Liver (tissue), 3 donors: ENCODE results near the gene COL23A1.

Experiments used
- ATF3 ChIP-seq: IDR thresholded peaks from 2 replicates; pipeline ENCODE4 v1.6.1; 2016; ENCODE audit warnings: antibody characterized with exemption
- CTCF ChIP-seq: fragments of 150-350 bp; IDR thresholded peaks from 2 replicates; pipeline ENCODE4 v1.5.1; 2017; ENCODE audit warnings: improper control_type of control experiment, low read depth, low read length; ENCODE audit not compliant: missing input control
- FOXA1 ChIP-seq: IDR thresholded peaks from 2 replicates; pipeline ENCODE4 v1.6.1; 2016; ENCODE audit warnings: antibody characterized with exemption
- GABPA ChIP-seq, 2 donors: IDR thresholded peaks in 1 of 2; conservative IDR thresholded peaks in 1 of 2; 2 replicates each; pipeline ENCODE4 v1.6.1; 2016; ENCODE audit warnings: antibody characterized with exemption in 2 of 2, mild to moderate bottlenecking in 1 of 2, moderate library complexity in 1 of 2
- HNF4G ChIP-seq: IDR thresholded peaks from 2 replicates; pipeline ENCODE4 v1.6.1; 2016; ENCODE audit warnings: antibody characterized with exemption
- JUND ChIP-seq, 2 donors: IDR thresholded peaks; 2 replicates each; pipeline ENCODE4 v1.6.1; 2016; ENCODE audit warnings: antibody characterized with exemption in 2 of 2
- MAX ChIP-seq: IDR thresholded peaks from 2 replicates; pipeline ENCODE4 v1.6.1; 2016; ENCODE audit warnings: antibody characterized with exemption
- REST ChIP-seq: IDR thresholded peaks from 2 replicates; pipeline ENCODE4 v1.6.1; 2016; ENCODE audit warnings: antibody characterized with exemption, mild to moderate bottlenecking
- ZBTB33 ChIP-seq: IDR thresholded peaks from 2 replicates; pipeline ENCODE4 v1.6.1; 2016; ENCODE audit warnings: antibody characterized with exemption
- donor health status: healthy.
- donor health status: healthy.

DNA sequence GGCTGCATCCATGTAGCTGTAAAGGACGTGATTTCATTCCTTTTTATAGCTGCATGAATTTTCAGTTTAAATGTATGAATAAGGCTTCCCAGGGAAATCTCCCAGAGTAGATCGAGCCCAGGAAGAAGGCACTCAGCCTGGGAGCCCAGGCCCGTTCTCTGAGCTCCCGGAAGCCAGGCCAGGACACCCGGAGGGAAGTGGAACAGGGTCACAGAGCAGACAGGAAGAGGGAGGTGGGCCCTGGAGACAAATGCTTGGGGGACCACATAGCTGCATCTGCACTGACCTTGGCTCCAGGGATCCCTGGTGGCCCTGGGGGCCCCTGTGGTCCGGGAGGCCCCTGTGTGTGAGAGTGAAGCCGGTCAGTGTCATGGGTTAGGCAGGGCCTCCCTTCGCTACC, 337.9 kb downstream of the COL23A1 start:
- TF ChIP-seq CTCF (no peak), HNF4G (no peak), MAX (no peak), JUND (IDR thresholded peaks at IDR 0.05) (no peak), ZBTB33 (no peak), GABPA (IDR thresholded peaks at IDR 0.05 in 1 of 2, conservative IDR thresholded peaks at IDR 0.05 in 1 of 2) (no peak), ATF3 (no peak), FOXA1 (no peak), REST (no peak)
